Astrocyte of the spinal cord (primary cell): ENCODE measurements around the gene ZNF414.

ENCODE experiments used
- DNase-seq: peaks from one replicate; pipeline ENCODE4 v3.0.0; 2011; ENCODE audit warnings: low read depth, low spot score
- H3K4me3 ChIP-seq: 2 replicates; pipeline ENCODE4 v1.5.1; 2011; ENCODE audit warnings: low read depth, mild to moderate bottlenecking, low read length, moderate library complexity
- in situ Hi-C: cut with HindIII; loops from 2 replicates; pipeline ENCODE4 v1.10.0; 2017; ENCODE audit warnings: low sequenced_read_pairs
- TF ChIP-seq, protein P1 (sequence below): IDR thresholded peaks from 2 replicates; pipeline ENCODE4 v1.5.1; 2012; ENCODE audit warnings: low read depth, mild to moderate bottlenecking, low read length, inconsistent platforms

Gene ZNF414

DNA sequence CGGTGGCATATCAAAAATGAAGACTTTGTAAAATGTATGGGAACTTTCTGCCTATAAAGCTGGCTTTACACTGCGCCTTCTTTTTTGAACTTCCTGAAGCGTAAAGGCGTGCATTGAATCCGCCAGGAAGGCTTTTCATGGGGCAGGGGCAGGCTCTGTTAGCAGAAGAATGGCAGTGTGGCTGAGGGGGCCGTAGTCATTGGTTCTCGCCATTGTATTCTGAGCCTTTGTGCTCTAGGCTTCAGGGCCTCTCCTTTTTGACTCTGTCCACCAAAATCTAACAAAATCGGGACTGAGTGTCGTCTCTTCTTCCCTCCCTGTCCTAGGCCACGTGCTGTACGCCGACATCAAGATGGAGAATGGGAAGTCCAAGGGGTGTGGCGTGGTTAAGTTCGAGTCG is 25.6 kb downstream of the ZNF414 start:
- no peak overlapping the region for H3K4me3 ChIP-seq
- TF ChIP-seq, protein P1, sequence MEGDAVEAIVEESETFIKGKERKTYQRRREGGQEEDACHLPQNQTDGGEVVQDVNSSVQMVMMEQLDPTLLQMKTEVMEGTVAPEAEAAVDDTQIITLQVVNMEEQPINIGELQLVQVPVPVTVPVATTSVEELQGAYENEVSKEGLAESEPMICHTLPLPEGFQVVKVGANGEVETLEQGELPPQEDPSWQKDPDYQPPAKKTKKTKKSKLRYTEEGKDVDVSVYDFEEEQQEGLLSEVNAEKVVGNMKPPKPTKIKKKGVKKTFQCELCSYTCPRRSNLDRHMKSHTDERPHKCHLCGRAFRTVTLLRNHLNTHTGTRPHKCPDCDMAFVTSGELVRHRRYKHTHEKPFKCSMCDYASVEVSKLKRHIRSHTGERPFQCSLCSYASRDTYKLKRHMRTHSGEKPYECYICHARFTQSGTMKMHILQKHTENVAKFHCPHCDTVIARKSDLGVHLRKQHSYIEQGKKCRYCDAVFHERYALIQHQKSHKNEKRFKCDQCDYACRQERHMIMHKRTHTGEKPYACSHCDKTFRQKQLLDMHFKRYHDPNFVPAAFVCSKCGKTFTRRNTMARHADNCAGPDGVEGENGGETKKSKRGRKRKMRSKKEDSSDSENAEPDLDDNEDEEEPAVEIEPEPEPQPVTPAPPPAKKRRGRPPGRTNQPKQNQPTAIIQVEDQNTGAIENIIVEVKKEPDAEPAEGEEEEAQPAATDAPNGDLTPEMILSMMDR, result no peak

DNA sequence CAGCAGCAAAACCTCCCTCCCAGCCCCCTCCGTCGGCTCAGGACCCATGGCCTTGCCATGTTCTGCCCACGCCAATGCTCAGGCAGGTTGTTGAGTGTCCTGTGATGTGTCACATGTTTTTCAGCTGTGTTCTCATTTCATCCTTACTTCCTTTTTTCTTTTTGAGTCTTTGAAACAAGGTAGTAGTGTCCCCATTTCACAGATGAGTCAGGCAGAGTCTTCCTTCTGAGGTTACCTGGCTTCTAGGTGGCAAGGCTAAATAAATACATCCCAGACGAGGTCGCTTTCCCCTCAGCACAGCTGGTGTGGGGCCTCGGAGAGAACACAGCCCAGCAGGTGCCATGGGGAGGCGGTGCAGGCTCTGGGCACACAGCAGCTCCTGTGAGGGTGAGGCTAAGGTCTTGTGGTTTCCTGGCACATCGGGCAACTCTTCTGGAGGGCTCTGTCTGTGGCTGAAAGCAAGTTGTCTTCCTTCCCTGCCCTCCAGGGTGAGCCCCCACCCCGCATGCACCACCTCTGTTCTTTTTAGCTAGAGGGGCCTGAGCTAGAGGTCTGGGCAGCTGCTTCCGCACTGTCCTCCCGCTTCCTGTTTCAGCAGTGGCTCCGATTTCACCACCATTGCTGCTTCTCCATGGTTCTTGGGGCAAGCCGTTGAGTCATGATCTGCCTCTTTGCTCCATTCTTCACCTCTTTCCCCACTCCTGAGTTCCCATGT is 26.7 kb downstream of the ZNF414 start:
- DNase-seq, result no peak
- H3K4me3 ChIP-seq, result no peak overlapping the region
- in situ Hi-C loops, result no loop called here
- TF ChIP-seq, protein P1, result no peak

More for the DNA sequence above, 25.6 kb downstream of the ZNF414 start:
- DNase-seq, result no peak
- in situ Hi-C loops, result no loop called here

DNA sequence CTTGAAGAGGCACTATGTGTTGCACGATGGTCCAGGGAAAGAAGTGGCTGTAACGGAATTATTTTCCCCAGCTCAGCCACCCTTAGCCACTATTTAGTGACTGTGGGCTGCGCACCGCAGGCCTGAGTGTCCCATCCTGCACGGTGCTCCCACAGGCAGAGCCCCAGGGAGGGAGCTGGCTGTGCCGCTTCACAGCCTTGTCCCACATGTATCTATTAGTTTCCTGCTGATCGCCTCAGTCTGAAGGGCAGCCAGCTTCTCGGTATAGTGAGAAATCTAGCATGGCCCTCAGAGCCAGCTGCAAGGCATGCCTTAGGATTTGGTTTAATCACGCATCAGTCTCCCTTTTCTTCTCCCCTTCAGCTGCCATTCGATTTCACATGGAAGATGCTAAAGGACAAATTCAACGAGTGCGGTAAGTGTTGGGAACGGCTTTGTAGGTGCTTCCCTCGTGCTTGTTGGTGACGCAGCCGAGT is 27.3 kb downstream of the ZNF414 start:
- in situ Hi-C loops, result no loop called here
- no peak overlapping the region for H3K4me3 ChIP-seq
- DNase-seq, result no peak
- TF ChIP-seq, protein P1, result no peak

DNA sequence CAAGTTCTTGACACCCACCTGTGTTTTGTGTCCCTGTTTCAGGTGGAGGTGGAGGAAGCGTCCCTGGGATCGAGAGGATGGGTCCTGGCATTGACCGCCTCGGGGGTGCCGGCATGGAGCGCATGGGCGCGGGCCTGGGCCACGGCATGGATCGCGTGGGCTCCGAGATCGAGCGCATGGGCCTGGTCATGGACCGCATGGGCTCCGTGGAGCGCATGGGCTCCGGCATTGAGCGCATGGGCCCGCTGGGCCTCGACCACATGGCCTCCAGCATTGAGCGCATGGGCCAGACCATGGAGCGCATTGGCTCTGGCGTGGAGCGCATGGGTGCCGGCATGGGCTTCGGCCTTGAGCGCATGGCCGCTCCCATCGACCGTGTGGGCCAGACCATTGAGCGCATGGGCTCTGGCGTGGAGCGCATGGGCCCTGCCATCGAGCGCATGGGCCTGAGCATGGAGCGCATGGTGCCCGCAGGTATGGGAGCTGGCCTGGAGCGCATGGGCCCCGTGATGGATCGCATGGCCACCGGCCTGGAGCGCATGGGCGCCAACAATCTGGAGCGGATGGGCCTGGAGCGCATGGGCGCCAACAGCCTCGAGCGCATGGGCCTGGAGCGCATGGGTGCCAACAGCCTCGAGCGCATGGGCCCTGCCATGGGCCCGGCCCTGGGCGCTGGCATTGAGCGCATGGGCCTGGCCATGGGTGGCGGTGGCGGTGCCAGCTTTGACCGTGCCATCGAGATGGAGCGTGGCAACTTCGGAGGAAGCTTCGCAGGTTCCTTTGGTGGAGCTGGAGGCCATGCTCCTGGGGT is 28.2 kb downstream of the ZNF414 start:
- DNase-seq, result no peak
- in situ Hi-C loops, result no loop called here
- no peak overlapping the region for H3K4me3 ChIP-seq
- TF ChIP-seq, protein P1, result no peak

DNA sequence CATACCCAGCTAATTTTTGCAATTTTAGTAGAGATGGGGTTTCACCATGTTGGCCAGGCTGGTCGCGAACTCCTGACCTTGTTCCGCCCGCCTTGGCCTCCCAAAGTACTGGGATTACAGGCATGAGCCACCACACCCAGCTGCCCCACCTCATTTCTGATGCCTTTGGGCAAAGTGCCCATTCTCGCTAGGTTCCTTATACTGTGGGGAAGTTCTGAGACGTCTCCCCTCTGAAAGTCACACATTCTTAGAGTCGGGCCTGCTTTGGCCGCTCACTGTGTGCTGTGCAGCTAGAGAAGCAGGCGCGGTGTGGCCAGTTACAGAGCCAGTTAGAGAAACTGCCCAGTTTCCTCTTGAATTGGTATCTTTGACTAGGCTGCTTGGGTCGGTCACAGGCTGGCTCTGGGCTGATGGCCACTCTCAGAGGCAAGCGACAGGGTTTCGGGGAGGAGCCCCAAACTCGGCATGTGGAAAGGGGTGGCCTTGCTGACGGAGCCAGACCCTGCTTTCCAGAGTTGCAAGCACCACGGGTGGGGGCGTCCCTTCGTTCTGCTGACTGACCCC is 29.6 kb downstream of the ZNF414 start:
- no peak overlapping the region for H3K4me3 ChIP-seq
- in situ Hi-C loops, result no loop called here
- DNase-seq, result no peak
- TF ChIP-seq, protein P1, result no peak

DNA sequence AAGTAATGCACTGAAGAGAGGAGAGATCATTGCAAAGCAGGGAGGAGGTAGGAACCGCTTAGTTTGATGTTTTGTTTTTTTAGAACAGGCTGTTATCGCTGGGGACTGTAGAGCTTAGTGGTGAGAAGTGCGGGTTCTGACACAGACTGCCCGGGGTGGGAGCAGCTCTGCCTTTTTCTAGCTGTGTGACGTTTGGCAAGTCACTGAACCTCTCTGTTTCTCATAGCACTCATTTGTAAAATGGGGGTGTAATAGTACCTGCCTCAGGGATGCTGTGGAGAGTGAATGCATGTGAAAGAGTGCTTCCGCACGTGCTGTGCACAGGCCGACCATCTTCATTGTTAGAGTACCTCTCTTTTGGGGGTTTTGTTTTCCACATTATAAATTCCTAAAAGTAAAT is 30.8 kb downstream of the ZNF414 start:
- DNase-seq, result no peak
- no peak overlapping the region for H3K4me3 ChIP-seq
- TF ChIP-seq, protein P1, result no peak
- in situ Hi-C loops, result no loop called here
